DMS114 treated with DMSO at 0.1 percent for 48 hours (cell line): ENCODE measurements around the gene XRCC4.

Experiments
- DNase-seq: peaks from one replicate; lab custom pipeline; 2025; ENCODE audit not compliant: unreplicated experiment; lab: John Stamatoyannopoulos, UW

XRCC4 gene

GRCh38 chr5:83377131-83377865 is 300.0 kb downstream of the XRCC4 start:
- DNase-seq = no peak

- no peak for DNase-seq
These were observed 301.4 kb downstream of the XRCC4 start for GRCh38 chr5:83378624-83379289.

- DNase-seq = no peak
These were observed 308.5 kb downstream of the XRCC4 start for GRCh38 chr5:83385812-83386211.

- DNase-seq = no peak
These were observed 309.7 kb downstream of the XRCC4 start for GRCh38 chr5:83387041-83387440.

GRCh38 chr5:83388608-83389007 is 311.3 kb downstream of the XRCC4 start:
- no peak for DNase-seq

- no peak for DNase-seq
These were observed 315.6 kb downstream of the XRCC4 start for GRCh38 chr5:83392766-83393503.

- DNase-seq = no peak
These were observed 316.1 kb downstream of the XRCC4 start for GRCh38 chr5:83393504-83393866.

GRCh38 chr5:83394190-83394589 is 316.8 kb downstream of the XRCC4 start:
- DNase-seq = no peak

GRCh38 chr5:83396662-83397061 is 319.3 kb downstream of the XRCC4 start:
- no peak for DNase-seq

GRCh38 chr5:83397658-83398057 is 320.3 kb downstream of the XRCC4 start:
- no peak for DNase-seq

GRCh38 chr5:83400241-83400640 is 322.9 kb downstream of the XRCC4 start:
- no peak for DNase-seq

GRCh38 chr5:83400701-83401100 is 323.4 kb downstream of the XRCC4 start:
- no peak for DNase-seq

- DNase-seq = no peak
These were observed 323.9 kb downstream of the XRCC4 start for GRCh38 chr5:83401122-83401731.

GRCh38 chr5:83401775-83402174 is 324.4 kb downstream of the XRCC4 start:
- DNase-seq = no peak
